IPS-NIHi7 (cell line): ENCODE results near the gene HGD.

Source experiments
- DNase-seq: peaks from one replicate; pipeline ENCODE4 v3.0.0; 2012; ENCODE audit warnings: mixed read lengths; ENCODE audit errors: extremely low spot score

HGD gene

GRCh38 chr3:120587332-120587975 is 94.6 kb downstream of the HGD start:
- no peak for DNase-seq
